Neural progenitor cell (in vitro differentiated cells): ENCODE results near the gene SMARCA4. TPM values are rescaled to one million over a fixed set of nuclear protein-coding genes. Genes with fewer than 3 reads are reported as not detected.

Experiments used
- DNase-seq: peaks from one replicate; pipeline ENCODE4 v3.0.0-alpha.2; 2016; ENCODE audit warnings: low spot score
- H2AFZ ChIP-seq: fragments of 200-600 bp; sonication (generic); replicated peaks from 2 replicates; pipeline ENCODE4 v1.6.1; 2016; ENCODE audit warnings: antibody characterized with exemption
- H3F3A ChIP-seq: fragments of 200-600 bp; sonication (generic); 2 replicates; pipeline ENCODE4 v1.6.1; 2016; ENCODE audit warnings: antibody characterized with exemption, low read depth
- H3K27ac ChIP-seq: fragments of 200-600 bp; sonication (generic); 2 replicates; pipeline ENCODE4 v1.5.1; 2016; ENCODE audit warnings: mild to moderate bottlenecking
- H3K27me3 ChIP-seq: fragments of 200-600 bp; sonication (generic); 2 replicates; pipeline ENCODE4 v1.6.1; 2016; ENCODE audit warnings: mild to moderate bottlenecking, moderate library complexity
- H3K36me3 ChIP-seq: fragments of 200-600 bp; sonication (generic); 2 replicates; pipeline ENCODE4 v1.5.1; 2016
- H3K4me1 ChIP-seq: fragments of 200-600 bp; sonication (generic); 2 replicates; pipeline ENCODE4 v1.6.1; 2016; ENCODE audit warnings: mixed run types
- H3K4me2 ChIP-seq: fragments of 200-600 bp; sonication (generic); 2 replicates; pipeline ENCODE4 v1.6.1; 2016
- H3K4me3 ChIP-seq: fragments of 200-600 bp; sonication (generic); 2 replicates; pipeline ENCODE4 v1.5.1; 2016
- H3K79me2 ChIP-seq: fragments of 200-600 bp; sonication (generic); 2 replicates; pipeline ENCODE4 v1.6.1; 2016; ENCODE audit warnings: low read depth
- H3K9ac ChIP-seq: fragments of 200-600 bp; sonication (generic); 2 replicates; pipeline ENCODE4 v1.6.1; 2016
- H3K9me3 ChIP-seq: fragments of 200-600 bp; sonication (generic); 2 replicates; pipeline ENCODE4 v1.5.1; 2016; ENCODE audit warnings: low read depth
- H4K20me1 ChIP-seq: fragments of 200-600 bp; sonication (generic); 2 replicates; pipeline ENCODE4 v1.6.1; 2016; ENCODE audit warnings: low read depth
- H3K27ac Mint-ChIP-seq: 3 replicates; pipeline ENCODE4 v1.8.0; 2021; ENCODE audit warnings: mixed read lengths
- H3K27me3 Mint-ChIP-seq: 2 replicates; pipeline ENCODE4 v1.8.0; 2022; ENCODE audit warnings: low read depth, mild to moderate bottlenecking, inconsistent platforms, moderate library complexity, mixed read lengths; ENCODE audit not compliant: insufficient read depth
- H3K36me3 Mint-ChIP-seq: 3 replicates; pipeline ENCODE4 v1.8.0; 2021; ENCODE audit warnings: mixed read lengths
- H3K4me1 Mint-ChIP-seq: 3 replicates; pipeline ENCODE4 v1.8.0; 2021; ENCODE audit warnings: mixed read lengths
- H3K4me3 Mint-ChIP-seq: 3 replicates; pipeline ENCODE4 v1.8.0; 2021; ENCODE audit warnings: mild to moderate bottlenecking, moderate library complexity, mixed read lengths
- H3K9me3 Mint-ChIP-seq: 3 replicates; pipeline ENCODE4 v1.8.0; 2020; ENCODE audit warnings: mixed read lengths
- CTCF ChIP-seq: fragments of 200-600 bp; sonication (generic); IDR thresholded peaks from 2 replicates; pipeline ENCODE4 v1.5.1; 2017; ENCODE audit warnings: antibody characterized with exemption, mild to moderate bottlenecking
- EZH2 ChIP-seq: fragments of 200-600 bp; sonication (generic); IDR thresholded peaks from 2 replicates; pipeline ENCODE4 v1.6.1; 2017; ENCODE audit warnings: antibody characterized with exemption, mild to moderate bottlenecking, moderate library complexity
- EZH2phosphoT487 ChIP-seq: fragments of 200-600 bp; sonication (generic); IDR thresholded peaks from 2 replicates; pipeline ENCODE4 v1.6.1; 2017; ENCODE audit warnings: antibody characterized with exemption
- total RNA-seq: library from RNA; depleted of rRNA; stranded (reverse); fragments of >200 nt; gene quantifications from 2 replicates; pipeline ENCODE4 v1.2.3, GENCODE V29; 2015; ENCODE audit warnings: low replicate concordance

SMARCA4 gene
- total RNA-seq, 1 donor from 2014 or later = 169 TPM

- H4K20me1 ChIP-seq = peaks cover 67% of the 10 kb centered on the region
- no peaks in the 10 kb centered on the region for H3K9me3 Mint-ChIP-seq
- no peak overlapping the region for H3K27ac Mint-ChIP-seq
- peaks cover 8% of the 10 kb centered on the region for H3K27me3 Mint-ChIP-seq
- peaks cover 78% of the 10 kb centered on the region for H3K79me2 ChIP-seq
- H3K36me3 ChIP-seq = no peaks in the 10 kb centered on the region
- no peak for DNase-seq
- H3F3A ChIP-seq = peaks cover 28% of the 10 kb centered on the region
- H3K9ac ChIP-seq = no peak overlapping the region
- H3K9me3 ChIP-seq = no peaks in the 10 kb centered on the region
- H3K4me3 Mint-ChIP-seq = peak overlapping the region; percentile 93
- H3K4me2 ChIP-seq = peak overlapping the region; percentile 89
- H3K4me1 ChIP-seq = peaks cover 29% of the 10 kb centered on the region
- H3K27ac ChIP-seq = peak overlapping the region; percentile 16
- TF ChIP-seq EZH2 = no peak
- H3K4me1 Mint-ChIP-seq = peaks cover 44% of the 10 kb centered on the region
- H3K36me3 Mint-ChIP-seq = peaks cover 28% of the 10 kb centered on the region
- no peaks in the 10 kb centered on the region for H3K27me3 ChIP-seq
- no peak overlapping the region for H3K4me3 ChIP-seq
- no peak overlapping the region for H2AFZ ChIP-seq
These were observed 131.3 kb downstream of the SMARCA4 start for GRCh38 chr19:11092181-11092538.

DNA sequence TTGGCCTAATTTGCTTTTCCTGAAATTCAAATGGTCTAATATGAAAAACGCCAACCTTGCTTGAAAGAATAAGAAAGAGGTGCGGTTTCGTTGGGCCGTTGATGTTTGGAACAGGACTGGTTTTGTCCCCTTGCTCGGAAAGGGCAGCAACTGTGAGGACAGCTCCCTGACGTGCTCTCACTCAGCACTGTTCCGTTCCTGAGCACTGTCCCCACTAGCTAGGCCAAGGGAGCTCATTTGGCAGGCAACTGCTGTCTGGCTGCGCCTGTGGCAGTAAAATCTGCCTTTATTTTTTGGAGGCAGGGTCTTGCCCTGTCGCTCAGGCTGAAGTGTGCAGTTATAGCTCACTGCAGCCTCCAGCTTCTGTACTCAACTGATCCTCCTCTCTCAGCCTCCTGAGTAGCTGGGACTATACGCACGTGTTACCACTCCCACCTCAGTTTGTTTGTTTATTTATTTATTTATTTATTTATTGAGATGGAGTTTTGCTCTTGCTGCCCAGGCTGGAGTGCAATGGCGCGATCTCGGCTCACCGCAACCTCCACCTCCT lies 132.9 kb downstream of the SMARCA4 start:
- peaks cover 94% of the 10 kb centered on the region for H3K79me2 ChIP-seq
- peaks cover 4% of the 10 kb centered on the region for H3K36me3 ChIP-seq
- H3K4me2 ChIP-seq = no peak overlapping the region
- Mint-ChIP-seq H3K4me3 (no peak overlapping the region), H3K4me1 (peaks cover 38% of the 10 kb centered on the region), H3K27me3 (peaks cover 12% of the 10 kb centered on the region), H3K27ac (no peak overlapping the region), H3K36me3 (peaks cover 30% of the 10 kb centered on the region), H3K9me3 (no peaks in the 10 kb centered on the region)
- no peaks in the 10 kb centered on the region for H3K9me3 ChIP-seq
- no peak overlapping the region for H3K9ac ChIP-seq
- no peak overlapping the region for H3K4me3 ChIP-seq
- peaks cover 22% of the 10 kb centered on the region for H3K4me1 ChIP-seq
- H3K27ac ChIP-seq = no peak overlapping the region
- DNase-seq = no peak
- no peak overlapping the region for H2AFZ ChIP-seq
- peaks cover 83% of the 10 kb centered on the region for H4K20me1 ChIP-seq
- H3F3A ChIP-seq = peaks cover 21% of the 10 kb centered on the region
- TF ChIP-seq EZH2phosphoT487 = no peak
- no peak for TF ChIP-seq CTCF
- no peak for TF ChIP-seq EZH2
- no peaks in the 10 kb centered on the region for H3K27me3 ChIP-seq

DNA sequence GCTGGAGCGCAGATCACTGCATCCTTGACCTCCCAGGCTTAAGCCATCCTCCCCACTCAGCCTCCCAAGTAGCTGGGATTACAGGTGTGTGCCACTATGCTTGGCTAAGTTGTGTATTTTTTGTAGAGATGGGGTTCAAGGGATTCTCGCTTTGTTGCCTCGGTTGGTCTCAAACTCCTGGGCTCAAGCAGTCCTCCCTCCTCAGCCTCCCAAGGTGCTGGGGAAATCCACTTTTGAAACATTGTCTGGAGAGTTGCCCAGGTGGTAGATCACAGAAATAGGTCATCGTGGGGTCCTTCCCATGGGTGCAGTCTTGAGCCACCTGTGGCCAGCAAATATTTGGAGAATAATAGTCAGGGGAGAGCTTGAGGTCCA lies 133.7 kb downstream of the SMARCA4 start:
- Histone ChIP-seq H3K4me2 (no peak overlapping the region), H3F3A (peaks cover 14% of the 10 kb centered on the region)

More for the DNA sequence above, 133.7 kb downstream of the SMARCA4 start:
- peaks cover 6% of the 10 kb centered on the region for H3K36me3 ChIP-seq
- no peak overlapping the region for H3K27ac ChIP-seq
- no peak for DNase-seq
- peaks cover 7% of the 10 kb centered on the region for H3K27me3 Mint-ChIP-seq
- no peak overlapping the region for H3K9ac ChIP-seq
- peaks cover 90% of the 10 kb centered on the region for H4K20me1 ChIP-seq
- TF ChIP-seq EZH2 = no peak
- TF ChIP-seq EZH2phosphoT487 = no peak
- no peak for TF ChIP-seq CTCF
- H3K27ac Mint-ChIP-seq = peak overlapping the region; percentile 79
- peaks cover 33% of the 10 kb centered on the region for H3K4me1 Mint-ChIP-seq
- peaks cover 98% of the 10 kb centered on the region for H3K79me2 ChIP-seq
- peaks cover 35% of the 10 kb centered on the region for H3K36me3 Mint-ChIP-seq
- no peak overlapping the region for H2AFZ ChIP-seq
- H3K27me3 ChIP-seq = no peaks in the 10 kb centered on the region
- peaks cover 19% of the 10 kb centered on the region for H3K4me1 ChIP-seq
- H3K4me3 Mint-ChIP-seq = peak overlapping the region; percentile 67
- H3K9me3 Mint-ChIP-seq = no peaks in the 10 kb centered on the region
- H3K9me3 ChIP-seq = no peaks in the 10 kb centered on the region
- no peak overlapping the region for H3K4me3 ChIP-seq
